ENCODE data around the gene RAPGEF6. TPM values are rescaled to one million over a fixed set of nuclear protein-coding genes. Genes with fewer than 3 reads are reported as not detected.

The RAPGEF6 gene
- total RNA-seq, 3 donors from 2014 or later (not counting 1 experiment from before 2014, with no cell fraction given) = 30.1 to 61.0 (median 42.1) TPM

DNA sequence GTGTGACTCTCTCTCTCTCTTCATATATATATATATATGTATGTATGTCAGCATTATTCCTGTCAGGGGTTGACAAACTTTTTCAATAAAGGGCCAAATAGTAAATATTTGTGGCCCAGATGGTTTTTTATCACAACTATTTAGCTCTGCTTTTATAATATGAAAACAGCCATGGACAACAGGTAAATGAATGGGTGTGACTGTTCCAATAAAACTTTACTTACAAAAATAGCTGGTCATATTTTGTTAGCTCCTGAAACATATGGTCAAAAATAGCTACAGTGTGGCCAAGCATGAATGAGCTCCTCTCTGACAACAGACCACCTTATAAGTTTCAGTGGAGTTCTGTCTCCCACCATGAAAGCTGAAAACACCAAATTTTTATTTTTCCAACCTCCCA lies 21.6 kb downstream of the RAPGEF6 start:
- Mint-ChIP-seq H3K27me3 (ENCODE audit: low read depth in 2 of 2) (no peaks in the 10 kb centered on the region), H3K27ac (no peak overlapping the region), H3K4me1 (peaks cover 59 to 65% of the 10 kb centered on the region in 2 donors), H3K36me3 (no peaks in the 10 kb centered on the region), H3K9me3 (no peaks in the 10 kb centered on the region), H3K4me3 (no peak overlapping the region)
- Histone ChIP-seq H3K4me1 (ENCODE audit: control insufficient read depth, insufficient read depth, low read length) (peaks cover 9% of the 10 kb centered on the region), H3K27ac (ENCODE audit: low read length) (no peak overlapping the region), H3K36me3 (ENCODE audit: control insufficient read depth, insufficient read depth, low read length) (no peaks in the 10 kb centered on the region), H3K9me3 (ENCODE audit: control insufficient read depth, insufficient read depth, low read length) (no peaks in the 10 kb centered on the region), H3K4me3 (ENCODE audit: low read length) (no peak overlapping the region), H3K27me3 (ENCODE audit: control insufficient read depth, insufficient read depth, low read length) (no peaks in the 10 kb centered on the region)
- TF ChIP-seq CTCF (IDR thresholded peaks at IDR 0.05) = no peak
- ATAC-seq = no peak
- DNase-seq = no peak
- intact Hi-C loops (cut with micrococcal nuclease) = no loop called here

GRCh38 chr5:131611064-131611381 lies 24.0 kb downstream of the RAPGEF6 start:
- 100% methylated on average over 1 of the region's 2 CpGs for WGBS (ENCODE audit: insufficient coverage)
- no peak for DNase-seq
- H3K27ac ChIP-seq (ENCODE audit: low read length) = no peak overlapping the region
- Mint-ChIP-seq H3K4me1 (peaks cover 51 to 69% of the 10 kb centered on the region in 2 donors), H3K36me3 (no peaks in the 10 kb centered on the region), H3K27ac (peak overlapping the region in 1 of 2 donors; percentile 1), H3K4me3 (no peak overlapping the region), H3K9me3 (no peaks in the 10 kb centered on the region), H3K27me3 (ENCODE audit: low read depth in 2 of 2) (no peaks in the 10 kb centered on the region)
- H3K4me1 ChIP-seq (ENCODE audit: control insufficient read depth, insufficient read depth, low read length) = peaks cover 8% of the 10 kb centered on the region
- no peaks in the 10 kb centered on the region for H3K9me3 ChIP-seq (ENCODE audit: control insufficient read depth, insufficient read depth, low read length)
- no peak overlapping the region for H3K4me3 ChIP-seq (ENCODE audit: low read length)
- no peak for ATAC-seq
- TF ChIP-seq CTCF (IDR thresholded peaks at IDR 0.05) = no peak
- H3K36me3 ChIP-seq (ENCODE audit: control insufficient read depth, insufficient read depth, low read length) = no peaks in the 10 kb centered on the region
- no peaks in the 10 kb centered on the region for H3K27me3 ChIP-seq (ENCODE audit: control insufficient read depth, insufficient read depth, low read length)
- intact Hi-C loops (cut with micrococcal nuclease) = no loop called here

- no peak for DNase-seq
- Mint-ChIP-seq H3K4me3 (no peak overlapping the region), H3K4me1 (peaks cover 50 to 65% of the 10 kb centered on the region in 2 donors), H3K36me3 (no peaks in the 10 kb centered on the region), H3K27me3 (ENCODE audit: low read depth in 2 of 2) (no peaks in the 10 kb centered on the region), H3K9me3 (no peaks in the 10 kb centered on the region), H3K27ac (peak overlapping the region; percentile 1 to 30)
- 93% methylated on average over 5 of the region's 6 CpGs for WGBS (ENCODE audit: insufficient coverage)
- H3K27me3 ChIP-seq (ENCODE audit: control insufficient read depth, insufficient read depth, low read length) = no peaks in the 10 kb centered on the region
- no peaks in the 10 kb centered on the region for H3K36me3 ChIP-seq (ENCODE audit: control insufficient read depth, insufficient read depth, low read length)
- H3K4me1 ChIP-seq (ENCODE audit: control insufficient read depth, insufficient read depth, low read length) = peaks cover 8% of the 10 kb centered on the region
- no peak overlapping the region for H3K4me3 ChIP-seq (ENCODE audit: low read length)
- ATAC-seq = no peak
- H3K9me3 ChIP-seq (ENCODE audit: control insufficient read depth, insufficient read depth, low read length) = no peaks in the 10 kb centered on the region
- H3K27ac ChIP-seq (ENCODE audit: low read length) = no peak overlapping the region
- intact Hi-C loops (cut with micrococcal nuclease) = no loop called here
- TF ChIP-seq CTCF (IDR thresholded peaks at IDR 0.05) = no peak
Measured at GRCh38 chr5:131610198-131611063, 24.6 kb downstream of the RAPGEF6 start.

DNA sequence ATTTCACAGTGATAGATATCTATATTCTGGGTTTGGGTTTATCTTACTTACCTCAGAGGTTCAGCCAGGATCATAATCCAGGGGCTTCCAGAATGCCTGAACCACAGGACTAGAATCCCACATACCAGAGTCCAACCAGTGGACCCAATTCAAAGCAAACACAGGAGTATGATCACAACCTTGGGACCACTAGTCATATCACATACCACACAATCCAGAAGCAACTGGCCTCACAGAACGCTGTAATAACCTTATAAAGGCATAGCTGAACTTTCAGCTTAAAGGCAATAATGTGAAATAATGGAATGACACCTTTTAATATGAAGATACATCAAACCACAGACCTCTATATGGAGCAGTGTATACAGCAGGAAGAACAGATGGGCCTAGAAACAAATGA lies 25.3 kb downstream of the RAPGEF6 start:
- H3K9me3 ChIP-seq (ENCODE audit: control insufficient read depth, insufficient read depth, low read length) = no peaks in the 10 kb centered on the region
- no peaks in the 10 kb centered on the region for H3K36me3 ChIP-seq (ENCODE audit: control insufficient read depth, insufficient read depth, low read length)
- H3K9me3 Mint-ChIP-seq = no peaks in the 10 kb centered on the region
- no peak overlapping the region for H3K4me3 Mint-ChIP-seq
- H3K27ac Mint-ChIP-seq = peak overlapping the region; percentile 30 to 55
- no peaks in the 10 kb centered on the region for H3K27me3 Mint-ChIP-seq (ENCODE audit: low read depth in 2 of 2)
- no peaks in the 10 kb centered on the region for H3K36me3 Mint-ChIP-seq
- TF ChIP-seq CTCF (IDR thresholded peaks at IDR 0.05) = no peak
- DNase-seq = no peak
- peaks cover 50 to 65% of the 10 kb centered on the region in 2 donors for H3K4me1 Mint-ChIP-seq
- H3K4me3 ChIP-seq (ENCODE audit: low read length) = no peak overlapping the region
- intact Hi-C loops (cut with micrococcal nuclease) = no loop called here
- peaks cover 8% of the 10 kb centered on the region for H3K4me1 ChIP-seq (ENCODE audit: control insufficient read depth, insufficient read depth, low read length)
- no peak overlapping the region for H3K27ac ChIP-seq (ENCODE audit: low read length)
- ATAC-seq = no peak
- WGBS (ENCODE audit: insufficient coverage) = no CpG with 5 or more reads among the region's 1 CpG
- H3K27me3 ChIP-seq (ENCODE audit: control insufficient read depth, insufficient read depth, low read length) = no peaks in the 10 kb centered on the region
